ENCODE results near the gene SOCS3. TPM values are rescaled to one million over a fixed set of nuclear protein-coding genes. Genes with fewer than 3 reads are reported as not detected.

The SOCS3 gene
- total and polyA plus RNA-seq, 4 experiments from 2014 or later = 7.5 to 220 (median 34.6) TPM

DNA sequence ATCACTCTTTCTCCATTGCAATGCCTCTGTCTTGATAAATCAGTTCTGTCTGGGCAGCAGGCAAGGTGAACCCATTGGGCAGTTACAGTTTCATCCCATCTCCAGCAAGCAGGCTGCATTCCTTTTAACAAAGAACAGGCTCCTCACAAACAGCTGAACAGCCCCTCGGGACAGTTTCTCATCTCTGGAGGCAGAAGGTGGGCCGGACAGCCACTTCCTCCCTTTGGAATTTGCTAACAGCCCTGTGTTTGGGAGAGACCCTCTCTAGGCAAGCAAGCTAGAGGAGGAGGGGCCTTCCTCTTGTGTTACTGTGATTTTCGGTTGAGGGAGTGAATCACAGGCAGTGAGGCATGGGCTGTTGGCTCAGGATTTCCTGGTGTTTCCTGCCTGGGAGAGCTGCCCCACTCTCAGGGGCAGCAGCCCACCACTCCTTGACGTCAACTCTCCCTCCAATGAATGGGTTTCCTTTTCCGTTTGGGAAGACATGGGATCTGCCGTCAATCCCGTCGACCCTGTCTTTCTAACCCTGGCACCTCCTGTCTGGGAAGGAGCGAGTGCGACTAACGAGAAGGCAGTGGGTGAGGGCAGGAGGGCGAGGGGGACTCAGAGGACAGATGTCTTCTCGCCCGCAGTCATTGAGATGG is 14.9 kb upstream of the SOCS3 start:
- DNase-seq = no peak
- Mint-ChIP-seq H3K9me3 (no peaks in the 10 kb centered on the region), H3K4me3 (no peak overlapping the region), H3K36me3 (peaks cover 0 to 5% of the 10 kb centered on the region in 2 donors), H3K4me1 (peaks cover 5 to 13% (median 7%) of the 10 kb centered on the region in 4 donors), H3K27ac (no peak overlapping the region), H3K27me3 (peaks cover 0 to 2% of the 10 kb centered on the region in 2 donors)
- Histone ChIP-seq H3K36me3 (ENCODE audit: insufficient read depth, low read length) (no peaks in the 10 kb centered on the region), H3K4me1 (ENCODE audit: insufficient read depth, low read length) (peaks cover 14% of the 10 kb centered on the region), H3K4me3 (ENCODE audit: low read length in 2 of 2) (no peak overlapping the region), H3K27me3 (ENCODE audit: insufficient read depth, low read length) (no peaks in the 10 kb centered on the region), H3K27ac (ENCODE audit: low read depth, low read length) (no peak overlapping the region), H3K9me3 (ENCODE audit: control insufficient read depth in 1 of 2, low read length in 2 of 2) (no peaks in the 10 kb centered on the region)
- intact Hi-C loops (cut with micrococcal nuclease) = no loop called here
- ChIA-PET CTCF (ENCODE audit: partially characterized antibody) (interaction anchor here (1.1 kb wide), 1 partner anchor 12 kb away, joined by 3 read pairs; no protein-coding TSS in a partner anchor), POLR2A (ENCODE audit: partially characterized antibody) (no interaction called here)

DNA sequence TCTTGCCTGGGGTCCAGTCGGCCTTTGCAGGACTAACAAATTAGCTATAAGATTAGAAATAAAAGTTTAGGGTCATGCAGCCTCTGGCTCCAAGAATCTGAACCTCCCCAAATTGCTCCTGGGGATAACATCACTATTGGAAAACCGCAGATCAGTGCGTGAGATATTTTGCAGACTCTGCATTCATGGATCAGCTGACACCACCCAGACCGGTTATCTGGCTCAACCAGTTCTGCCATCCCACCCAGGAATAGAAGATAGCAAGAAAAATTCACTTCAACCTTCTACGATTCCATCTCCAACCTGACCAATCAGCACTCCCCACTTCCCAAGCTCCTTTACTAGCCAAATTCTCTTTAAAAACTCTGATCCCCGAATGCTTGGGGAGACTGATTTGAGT is 14.3 kb upstream of the SOCS3 start:
- Histone ChIP-seq H3K27ac (ENCODE audit: low read depth, low read length) (no peak overlapping the region), H3K27me3 (ENCODE audit: insufficient read depth, low read length) (no peaks in the 10 kb centered on the region), H3K4me1 (ENCODE audit: insufficient read depth, low read length) (peaks cover 8% of the 10 kb centered on the region), H3K4me3 (ENCODE audit: low read length in 2 of 2) (no peak overlapping the region), H3K9me3 (ENCODE audit: control insufficient read depth in 1 of 2, low read length in 2 of 2) (no peaks in the 10 kb centered on the region), H3K36me3 (ENCODE audit: insufficient read depth, low read length) (no peaks in the 10 kb centered on the region)
- ChIA-PET POLR2A (ENCODE audit: partially characterized antibody) (interaction anchor here (0.6 kb wide), 1 partner anchor 40 kb away, joined by 3 read pairs; no protein-coding TSS in a partner anchor), CTCF (ENCODE audit: partially characterized antibody) (interaction anchor here (1.1 kb wide), 1 partner anchor 11 kb away, joined by 3 read pairs; no protein-coding TSS in a partner anchor)
- H3K27ac Mint-ChIP-seq = no peak overlapping the region
- peaks cover 3 to 9% (median 4%) of the 10 kb centered on the region in 4 donors for H3K4me1 Mint-ChIP-seq
- no peak for DNase-seq
- intact Hi-C loops (cut with micrococcal nuclease) = no loop called here
- peaks cover 0 to 2% of the 10 kb centered on the region in 2 donors for H3K27me3 Mint-ChIP-seq
- H3K9me3 Mint-ChIP-seq = no peaks in the 10 kb centered on the region
- H3K36me3 Mint-ChIP-seq = peaks cover 0 to 4% of the 10 kb centered on the region in 2 donors
- no peak overlapping the region for H3K4me3 Mint-ChIP-seq

- intact Hi-C loops (cut with micrococcal nuclease) = no loop called here
- Mint-ChIP-seq H3K9me3 (no peaks in the 10 kb centered on the region), H3K27me3 (peaks cover 0 to 2% of the 10 kb centered on the region in 2 donors), H3K36me3 (no peaks in the 10 kb centered on the region), H3K4me3 (no peak overlapping the region), H3K4me1 (peaks cover 0 to 4% (median 0%) of the 10 kb centered on the region in 4 donors), H3K27ac (peak overlapping the region in 1 of 7 donors; percentile 14)
- no peaks in the 10 kb centered on the region for H3K27me3 ChIP-seq (ENCODE audit: insufficient read depth, low read length)
- peaks cover 1% of the 10 kb centered on the region for H3K4me1 ChIP-seq (ENCODE audit: insufficient read depth, low read length)
- ChIA-PET CTCF (ENCODE audit: partially characterized antibody) (interaction anchor here (1.2 to 2.2 kb wide), 3 partner anchors 9 to 12 kb away, joined by 3 to 8 read pairs (median 5); no protein-coding TSS in a partner anchor), POLR2A (ENCODE audit: partially characterized antibody) (no interaction called here)
- no peak overlapping the region for H3K4me3 ChIP-seq (ENCODE audit: low read length in 2 of 2)
- H3K9me3 ChIP-seq (ENCODE audit: control insufficient read depth in 1 of 2, low read length in 2 of 2) = no peaks in the 10 kb centered on the region
- DNase-seq = no peak
- no peak overlapping the region for H3K27ac ChIP-seq (ENCODE audit: low read depth, low read length)
- H3K36me3 ChIP-seq (ENCODE audit: insufficient read depth, low read length) = no peaks in the 10 kb centered on the region
Observed at GRCh38 chr17:78372841-78373240, 13.0 kb upstream of the SOCS3 start.

GRCh38 chr17:78371056-78371455 is 11.2 kb upstream of the SOCS3 start:
- H3K27me3 Mint-ChIP-seq = peaks cover 0 to under 1% of the 10 kb centered on the region in 2 donors
- no peak overlapping the region for H3K4me3 Mint-ChIP-seq
- no peak for DNase-seq
- Histone ChIP-seq H3K27me3 (ENCODE audit: insufficient read depth, low read length) (no peaks in the 10 kb centered on the region), H3K27ac (ENCODE audit: low read depth, low read length) (no peak overlapping the region), H3K36me3 (ENCODE audit: insufficient read depth, low read length) (no peaks in the 10 kb centered on the region), H3K4me1 (ENCODE audit: insufficient read depth, low read length) (no peaks in the 10 kb centered on the region), H3K9me3 (ENCODE audit: control insufficient read depth in 1 of 2, low read length in 2 of 2) (no peaks in the 10 kb centered on the region), H3K4me3 (ENCODE audit: low read length in 2 of 2) (no peak overlapping the region)
- H3K27ac Mint-ChIP-seq = no peak overlapping the region
- H3K9me3 Mint-ChIP-seq = no peaks in the 10 kb centered on the region
- ChIA-PET CTCF (ENCODE audit: partially characterized antibody) (interaction anchor here (1.9 kb wide), 1 partner anchor 50 kb away, joined by 7 read pairs; no protein-coding TSS in a partner anchor), POLR2A (ENCODE audit: partially characterized antibody) (interaction anchor here (1.3 kb wide), 1 partner anchor 11 kb away, joined by 5 read pairs; the partner anchor contains the start of gene SOCS3)
- no peaks in the 10 kb centered on the region for H3K4me1 Mint-ChIP-seq
- no peaks in the 10 kb centered on the region for H3K36me3 Mint-ChIP-seq
- intact Hi-C loops (cut with micrococcal nuclease) = no loop called here

GRCh38 chr17:78369791-78370381 is 10.0 kb upstream of the SOCS3 start:
- DNase-seq = no peak
- intact Hi-C loops (cut with micrococcal nuclease) = no loop called here
- Histone ChIP-seq H3K9me3 (ENCODE audit: control insufficient read depth in 1 of 2, low read length in 2 of 2) (no peaks in the 10 kb centered on the region), H3K27ac (ENCODE audit: low read depth, low read length) (no peak overlapping the region), H3K27me3 (ENCODE audit: insufficient read depth, low read length) (no peaks in the 10 kb centered on the region), H3K36me3 (ENCODE audit: insufficient read depth, low read length) (no peaks in the 10 kb centered on the region), H3K4me1 (ENCODE audit: insufficient read depth, low read length) (no peaks in the 10 kb centered on the region), H3K4me3 (ENCODE audit: low read length in 2 of 2) (no peak overlapping the region)
- Mint-ChIP-seq H3K36me3 (no peaks in the 10 kb centered on the region), H3K9me3 (no peaks in the 10 kb centered on the region), H3K4me1 (no peaks in the 10 kb centered on the region), H3K4me3 (no peak overlapping the region), H3K27ac (no peak overlapping the region), H3K27me3 (no peaks in the 10 kb centered on the region)
- CTCF ChIA-PET (ENCODE audit: partially characterized antibody) = interaction anchor here (1.1 to 1.9 kb wide), 6 partner anchors 9 to 78 kb away, joined by 3 to 7 read pairs (median 4); no protein-coding TSS in a partner anchor
- POLR2A ChIA-PET (ENCODE audit: partially characterized antibody) = interaction anchor here (1.1 to 1.3 kb wide), 2 partner anchors 10 to 56 kb away, joined by 3 to 5 read pairs; partner anchors contain the start of gene SOCS3

GRCh38 chr17:78368854-78369495 is 9.1 kb upstream of the SOCS3 start:
- no peaks in the 10 kb centered on the region for H3K9me3 ChIP-seq (ENCODE audit: control insufficient read depth in 1 of 2, low read length in 2 of 2)
- H3K4me1 ChIP-seq (ENCODE audit: insufficient read depth, low read length) = no peaks in the 10 kb centered on the region
- ChIA-PET CTCF (ENCODE audit: partially characterized antibody) (interaction anchor here (1.1 to 1.9 kb wide), 7 partner anchors 10 to 77 kb away, joined by 3 to 7 read pairs (median 3); no protein-coding TSS in a partner anchor), POLR2A (ENCODE audit: partially characterized antibody) (interaction anchor here (0.9 kb wide), 1 partner anchor 13 kb away, joined by 3 read pairs; no protein-coding TSS in a partner anchor)
- Mint-ChIP-seq H3K36me3 (no peaks in the 10 kb centered on the region), H3K4me3 (no peak overlapping the region), H3K27me3 (no peaks in the 10 kb centered on the region), H3K9me3 (no peaks in the 10 kb centered on the region), H3K27ac (no peak overlapping the region), H3K4me1 (no peaks in the 10 kb centered on the region)
- intact Hi-C loops (cut with micrococcal nuclease) = no loop called here
- no peak overlapping the region for H3K4me3 ChIP-seq (ENCODE audit: low read length in 2 of 2)
- H3K27me3 ChIP-seq (ENCODE audit: insufficient read depth, low read length) = no peaks in the 10 kb centered on the region
- H3K27ac ChIP-seq (ENCODE audit: low read depth, low read length) = no peak overlapping the region
- DNase-seq = no peak
- no peaks in the 10 kb centered on the region for H3K36me3 ChIP-seq (ENCODE audit: insufficient read depth, low read length)

GRCh38 chr17:78368348-78368747 is 8.5 kb upstream of the SOCS3 start:
- Mint-ChIP-seq H3K27ac (no peak overlapping the region), H3K36me3 (no peaks in the 10 kb centered on the region), H3K9me3 (no peaks in the 10 kb centered on the region), H3K4me1 (no peaks in the 10 kb centered on the region), H3K27me3 (no peaks in the 10 kb centered on the region), H3K4me3 (no peak overlapping the region)
- Histone ChIP-seq H3K9me3 (ENCODE audit: control insufficient read depth in 1 of 2, low read length in 2 of 2) (no peaks in the 10 kb centered on the region), H3K4me3 (ENCODE audit: low read length in 2 of 2) (no peak overlapping the region), H3K36me3 (ENCODE audit: insufficient read depth, low read length) (no peaks in the 10 kb centered on the region), H3K27ac (ENCODE audit: low read depth, low read length) (no peak overlapping the region), H3K4me1 (ENCODE audit: insufficient read depth, low read length) (no peaks in the 10 kb centered on the region), H3K27me3 (ENCODE audit: insufficient read depth, low read length) (no peaks in the 10 kb centered on the region)
- ChIA-PET POLR2A (ENCODE audit: partially characterized antibody) (interaction anchor here (0.9 kb wide), 1 partner anchor 14 kb away, joined by 3 read pairs; no protein-coding TSS in a partner anchor), CTCF (ENCODE audit: partially characterized antibody) (interaction anchor here (1.3 to 1.6 kb wide), 2 partner anchors 9 to 20 kb away, joined by 3 to 4 read pairs; no protein-coding TSS in a partner anchor)
- intact Hi-C loops (cut with micrococcal nuclease) = no loop called here
- DNase-seq = no peak
